Kidney glomerular epithelial cell (primary cell): ENCODE results near the gene MLLT3.
A peak's percentile ranks its signal among the peaks of the same experiment; 100 is the strongest.

Experiments used
- DNase-seq: peaks from one replicate; lab custom pipeline; 2025; lab: John Stamatoyannopoulos, UW

MLLT3 gene

DNA sequence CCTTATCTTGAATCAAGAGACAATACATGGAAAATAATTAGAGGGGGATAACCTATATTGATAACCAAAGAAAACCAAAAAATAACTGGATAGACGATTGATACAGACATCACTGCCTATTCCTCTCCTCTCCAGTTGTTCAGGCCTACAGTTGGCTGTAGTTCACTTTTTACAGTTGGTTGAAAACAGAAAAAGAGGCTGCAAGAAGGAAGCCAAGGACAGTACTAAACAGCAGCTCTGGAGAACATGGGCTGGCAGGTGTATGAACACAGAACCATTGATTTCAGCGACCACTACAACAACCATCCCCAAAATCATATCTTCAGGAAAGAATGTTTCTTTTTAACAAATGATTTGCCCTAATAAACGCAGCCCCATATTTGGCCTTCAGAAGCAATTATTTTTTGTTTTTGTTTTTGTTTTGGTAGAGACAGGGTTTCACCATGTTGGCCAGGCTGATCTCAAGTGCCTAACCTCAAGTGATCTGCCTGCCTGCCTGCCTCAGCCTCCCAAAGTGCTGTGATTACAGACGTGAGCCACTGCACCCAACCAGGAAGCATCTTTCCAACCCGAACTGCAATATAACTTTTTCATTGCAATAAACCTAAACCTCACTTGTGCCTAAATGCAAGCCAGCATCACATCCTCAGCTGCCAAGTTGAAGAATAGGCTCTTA, 64.3 kb downstream of the MLLT3 start:
- no peak for DNase-seq

DNA sequence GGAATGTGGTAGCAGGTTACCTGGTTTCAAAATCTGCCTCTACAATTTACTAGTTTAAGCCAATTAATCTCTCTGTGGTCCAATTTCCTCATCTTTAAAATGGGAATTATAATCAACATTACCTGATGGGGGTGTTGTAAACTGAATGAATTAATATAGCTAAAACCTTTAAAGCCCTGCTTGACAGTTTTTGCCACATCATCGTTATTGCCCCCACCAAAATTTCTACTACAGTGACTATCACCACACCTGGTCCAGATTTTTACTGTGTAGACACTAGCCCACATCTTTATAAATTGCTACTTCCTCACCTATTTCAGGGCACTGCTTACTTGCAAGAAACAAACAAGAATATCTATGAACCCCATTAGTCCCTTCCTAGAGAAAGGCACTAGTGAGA, 65.0 kb downstream of the MLLT3 start:
- no peak for DNase-seq

DNA sequence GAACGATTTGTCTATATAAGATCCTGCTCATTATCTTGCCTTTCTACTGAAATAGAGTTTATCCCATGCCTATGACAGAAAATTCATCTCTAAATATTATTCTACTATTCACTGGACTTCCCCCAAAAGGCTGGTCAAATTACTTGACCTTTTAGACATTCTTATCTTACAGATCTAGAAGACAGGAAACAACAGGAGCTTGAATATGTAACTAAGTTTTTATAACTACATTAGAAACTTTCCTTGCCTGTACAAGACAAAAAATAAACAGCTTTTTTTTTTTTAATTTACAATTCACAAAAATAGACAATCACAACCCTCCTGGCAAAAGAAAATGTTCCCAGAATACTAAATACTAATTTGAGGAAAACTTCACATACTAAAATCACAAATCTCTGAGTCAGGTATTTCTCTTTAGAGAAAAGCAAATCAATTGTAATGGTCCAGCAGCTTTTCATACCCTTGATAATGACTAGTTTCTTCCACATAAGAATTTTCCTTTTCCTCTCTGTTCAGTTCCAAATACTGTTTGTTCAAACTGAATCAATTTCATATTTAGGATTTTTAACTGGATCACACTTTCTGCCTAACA, 68.6 kb downstream of the MLLT3 start:
- DNase-seq = peak; percentile 24

DNA sequence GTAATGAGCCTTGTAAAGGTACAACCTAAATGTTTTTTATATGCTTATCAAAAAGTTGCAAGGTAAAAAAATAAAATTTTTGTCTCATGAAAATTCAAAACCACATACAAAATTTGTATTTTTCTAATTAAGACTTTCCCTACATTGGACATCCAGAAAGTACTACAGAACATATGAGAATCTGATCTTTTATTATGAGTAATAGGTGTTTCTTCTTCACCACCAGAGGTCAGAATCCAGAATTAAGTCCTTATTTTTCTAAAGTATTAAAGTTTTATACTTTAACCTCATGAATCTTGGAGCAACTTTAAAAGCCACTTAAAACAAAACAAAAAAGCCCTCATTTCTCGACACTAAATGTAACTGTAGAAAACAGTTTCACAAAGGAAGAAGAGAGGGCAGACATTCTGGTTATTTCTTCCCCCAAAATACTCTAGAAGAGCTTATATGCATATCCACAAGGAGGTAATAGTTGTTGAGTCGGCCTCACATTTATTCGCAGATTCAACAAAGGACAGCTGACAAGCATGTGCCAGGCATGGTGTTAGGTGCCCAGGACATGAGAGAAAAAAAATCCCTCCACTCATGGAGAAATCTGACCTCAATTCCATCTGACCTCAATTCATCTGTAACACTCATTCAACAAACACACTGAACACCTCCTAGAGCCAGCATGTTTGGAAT, 69.3 kb downstream of the MLLT3 start:
- no peak for DNase-seq

DNA sequence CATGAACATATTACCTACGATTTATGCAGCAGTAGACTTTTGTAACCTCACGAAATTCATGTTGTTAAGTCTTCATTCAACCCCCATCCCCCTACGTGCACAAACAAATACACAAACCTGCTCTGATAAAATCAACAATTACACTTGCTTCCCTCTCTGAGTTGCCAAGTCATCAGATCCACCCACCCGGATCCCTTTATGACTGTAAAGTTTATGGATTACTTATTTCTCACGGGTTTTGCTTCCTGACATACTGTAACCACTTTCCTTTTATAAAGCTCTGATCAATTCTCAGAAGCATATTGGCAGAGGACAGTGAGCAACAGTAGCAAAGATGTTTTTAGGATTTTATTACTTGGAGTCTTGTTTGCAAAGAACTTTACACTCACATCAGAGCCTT, 70.5 kb downstream of the MLLT3 start:
- DNase-seq = peak; percentile 73

DNA sequence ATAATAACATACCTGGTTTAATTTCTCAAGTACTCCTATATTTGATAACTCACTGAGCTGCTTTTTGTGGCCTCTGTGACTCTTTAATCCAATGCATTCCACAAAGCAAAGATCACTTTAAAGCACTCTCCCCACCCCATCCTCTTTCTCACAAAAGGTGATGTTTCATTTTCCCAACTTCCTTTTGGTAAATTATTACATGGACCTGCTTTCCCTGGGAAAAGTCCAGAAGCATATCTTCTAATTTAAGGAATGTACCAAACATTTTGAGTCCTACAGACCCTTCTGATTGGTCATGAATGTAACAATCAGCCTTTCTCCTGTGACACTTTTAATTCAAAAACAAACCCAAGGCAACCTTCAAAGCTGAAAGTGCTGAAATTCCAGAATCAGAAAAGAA, 71.1 kb downstream of the MLLT3 start:
- DNase-seq = peak; percentile 75

DNA sequence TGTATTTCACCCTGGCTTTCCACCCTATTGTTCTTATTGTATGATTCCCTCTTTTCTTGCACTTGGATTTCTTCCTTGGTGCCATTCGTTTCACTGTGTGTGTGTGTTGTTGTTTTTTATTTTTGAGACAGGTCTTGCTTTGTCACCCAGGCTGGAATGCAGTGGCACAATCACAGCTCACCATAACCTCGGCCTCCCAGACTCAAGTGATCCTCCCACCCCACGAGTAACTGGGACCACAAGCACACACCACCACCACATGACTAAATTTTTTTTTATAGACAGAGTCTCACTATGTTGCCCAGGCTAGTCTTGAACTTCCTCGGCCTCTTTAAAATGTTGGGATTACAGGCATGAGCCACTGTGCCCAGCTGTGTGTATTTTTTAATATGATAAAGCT, 72.0 kb downstream of the MLLT3 start:
- no peak for DNase-seq

DNA sequence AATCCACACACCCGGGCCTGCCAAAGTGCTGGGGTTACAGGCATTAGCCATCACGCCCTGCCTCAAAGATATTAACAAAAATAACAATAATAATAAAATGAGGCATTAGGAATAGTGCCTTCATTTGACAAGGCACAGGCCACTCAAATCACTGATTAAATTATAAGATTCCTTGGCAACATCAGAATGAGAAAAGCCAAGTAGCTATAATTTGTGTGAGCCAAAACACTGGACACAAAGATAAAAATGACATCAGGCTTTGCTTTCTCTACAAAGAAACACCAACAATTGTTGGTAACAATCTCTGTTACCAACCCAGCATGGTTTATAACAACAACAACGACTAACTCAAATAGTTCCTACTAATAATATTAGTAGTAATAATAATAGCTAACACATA, 73.2 kb downstream of the MLLT3 start:
- DNase-seq = no peak

DNA sequence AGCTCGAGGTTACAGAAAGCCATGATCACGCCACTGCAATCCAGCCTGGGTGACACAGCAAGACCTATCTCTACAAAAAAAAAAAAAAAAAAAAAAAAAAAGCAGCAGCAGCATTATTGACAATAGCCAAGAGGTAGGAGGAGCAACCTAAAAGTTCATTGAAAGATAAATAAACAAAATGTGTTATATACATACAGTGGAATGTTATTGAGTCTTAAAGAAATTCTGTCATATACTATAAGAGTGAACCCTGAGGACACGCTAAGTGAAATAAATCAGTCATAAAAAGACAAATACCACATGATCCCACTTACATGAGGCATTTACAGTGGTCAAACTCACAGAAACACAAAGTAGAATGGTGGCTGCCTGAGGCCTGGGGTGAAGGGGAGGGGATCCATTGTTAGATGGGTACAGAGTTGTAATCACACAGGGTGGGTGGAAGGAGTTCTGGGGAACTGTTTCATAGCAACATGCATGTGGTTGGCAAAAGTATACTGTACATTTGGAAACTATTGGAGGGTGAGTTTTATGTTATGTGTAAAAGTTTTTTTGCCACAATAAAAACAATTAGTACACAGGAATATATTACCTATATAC, 77.2 kb downstream of the MLLT3 start:
- no peak for DNase-seq

DNA sequence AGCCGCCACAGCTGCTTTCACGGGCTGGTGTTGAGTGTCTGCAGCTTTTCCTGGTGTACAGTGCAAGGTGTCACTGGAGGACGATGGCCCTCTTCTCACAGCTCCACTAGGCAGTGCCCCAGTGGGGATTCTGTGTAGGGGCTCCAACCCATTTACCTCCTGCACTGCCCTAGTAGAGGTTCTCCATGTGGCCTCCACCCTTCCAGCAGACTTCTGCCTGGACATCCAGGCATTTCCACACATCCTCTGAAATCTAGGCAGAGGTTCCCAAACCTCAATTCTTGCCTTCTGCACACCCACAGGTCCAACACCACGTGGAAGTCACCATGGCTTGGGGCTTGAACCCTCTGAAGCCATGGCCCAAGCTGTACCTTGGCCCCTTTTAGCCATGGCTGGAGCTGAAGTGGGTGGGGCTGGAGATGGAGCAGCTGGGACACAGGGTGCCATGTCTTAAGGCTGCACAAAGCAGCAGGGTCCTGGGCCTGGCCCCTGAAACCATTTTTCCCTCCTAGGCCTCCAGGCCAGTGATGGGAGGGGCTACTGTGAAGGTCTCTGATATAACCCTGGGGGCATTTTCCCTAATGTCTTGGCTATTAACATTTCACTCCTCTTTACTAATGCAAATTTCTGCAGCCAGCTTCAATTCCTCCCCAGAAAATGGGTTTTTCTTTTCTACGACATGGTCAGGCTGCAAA, 82.0 kb downstream of the MLLT3 start:
- no peak for DNase-seq

DNA sequence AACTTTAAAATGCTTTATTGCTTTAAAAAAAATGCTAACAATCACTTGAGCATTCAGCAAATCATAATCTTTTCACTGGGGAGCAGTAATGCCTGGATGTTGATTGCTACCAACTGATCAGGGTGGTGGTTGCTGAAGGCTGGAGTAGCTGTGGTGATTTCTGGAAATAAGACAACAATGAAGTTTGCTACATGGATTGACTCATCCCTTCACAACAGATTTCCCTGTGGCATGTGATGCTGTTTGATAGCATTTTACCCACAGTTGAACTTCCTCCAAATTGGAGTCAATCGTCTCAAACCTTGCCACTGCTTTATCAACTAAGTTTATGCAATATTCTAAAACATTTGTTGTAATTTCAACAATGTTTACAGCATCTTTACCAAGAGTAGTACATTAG, 83.3 kb downstream of the MLLT3 start:
- DNase-seq = peak; percentile 24

DNA sequence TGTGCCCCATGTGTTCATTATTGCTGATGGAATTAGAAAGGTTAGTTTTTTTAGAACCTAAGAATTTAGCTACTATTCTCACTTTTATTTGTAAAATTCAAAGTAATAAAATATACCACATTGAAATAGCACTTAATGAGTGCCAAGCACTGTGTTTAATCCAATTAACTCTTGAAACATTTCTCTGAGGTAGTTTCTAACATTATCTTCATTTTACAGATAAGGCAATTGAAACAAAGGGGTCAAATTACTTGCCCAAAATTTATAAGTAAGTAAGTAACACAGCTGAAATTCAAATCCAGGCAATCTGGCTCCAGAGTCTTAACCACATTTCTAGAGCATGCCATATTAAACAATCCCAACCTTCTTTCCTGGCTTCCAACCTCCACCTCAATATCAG, 84.2 kb downstream of the MLLT3 start:
- DNase-seq = no peak

DNA sequence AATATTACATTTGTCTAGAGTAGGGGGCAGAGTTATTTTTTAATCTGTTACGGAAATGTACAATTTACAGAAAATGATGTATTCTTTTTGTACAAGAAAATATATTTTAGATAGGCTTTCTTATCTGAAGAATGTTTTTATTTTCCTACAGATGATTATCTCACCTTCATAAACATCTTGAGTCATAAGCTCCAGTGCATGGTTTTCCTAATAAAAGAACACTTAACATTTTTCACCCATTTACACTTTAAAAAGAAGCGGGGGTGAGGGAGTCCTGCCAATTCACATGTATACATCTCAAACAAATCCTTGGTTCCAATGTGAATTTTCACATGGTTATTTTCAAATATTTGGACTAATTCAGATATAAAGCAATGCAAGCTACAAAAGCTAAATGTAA, 85.0 kb downstream of the MLLT3 start:
- DNase-seq = no peak

DNA sequence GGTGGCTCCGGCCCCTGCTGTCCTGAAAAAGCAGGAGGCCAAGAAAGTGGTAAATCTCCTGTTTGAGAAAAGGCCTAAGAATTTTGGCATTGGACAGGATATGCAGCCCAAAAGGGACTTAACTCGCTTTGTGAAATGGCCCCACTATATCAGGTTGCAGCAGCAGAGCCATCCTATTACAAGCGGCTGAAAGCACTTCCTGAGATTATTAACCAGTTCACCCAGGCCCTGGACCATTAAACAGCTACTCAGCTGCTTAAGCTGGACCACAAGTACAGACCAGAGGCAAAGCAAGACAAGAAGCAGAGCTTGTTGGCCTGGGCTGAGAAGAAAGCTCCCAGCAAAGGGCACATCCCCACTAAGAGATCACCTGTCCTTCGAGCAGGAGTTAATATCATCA, 89.7 kb downstream of the MLLT3 start:
- DNase-seq = no peak

DNA sequence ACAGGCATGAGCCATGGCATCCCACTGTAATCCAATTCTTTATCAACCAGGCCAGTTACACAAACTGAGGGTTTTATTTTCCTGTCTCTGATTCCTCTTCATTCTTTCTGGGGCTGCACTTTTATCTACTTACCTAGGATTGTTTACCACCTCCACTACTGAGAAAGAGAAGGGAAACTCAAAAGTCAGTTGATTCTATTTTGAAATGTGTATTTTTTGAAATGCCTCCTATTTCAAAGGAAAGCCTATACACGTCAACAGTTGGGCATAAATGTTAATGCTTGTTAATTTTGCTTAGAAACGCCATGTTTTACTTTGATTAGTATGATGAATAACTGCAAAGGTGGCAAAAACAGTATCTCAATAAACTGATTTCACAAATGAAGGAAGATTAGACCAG, 92.5 kb downstream of the MLLT3 start:
- DNase-seq = no peak

DNA sequence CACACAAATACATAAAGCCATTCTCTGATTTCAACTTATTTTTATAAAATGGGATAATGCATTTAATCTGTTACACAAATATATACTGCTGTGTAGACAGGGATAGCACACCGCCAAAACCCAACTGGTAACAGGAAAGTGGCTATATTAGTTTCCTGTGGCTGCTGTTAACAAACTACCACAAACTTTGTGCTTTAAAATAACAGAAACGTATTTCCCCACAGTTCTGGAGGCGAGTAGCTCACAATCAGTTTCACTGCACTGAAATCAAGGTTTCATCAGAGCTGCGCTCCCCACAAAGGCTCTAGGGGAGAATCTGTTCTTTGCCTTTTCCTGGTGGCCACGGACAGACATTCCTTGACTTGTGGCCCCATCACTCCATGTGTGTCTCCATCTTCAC, 94.0 kb downstream of the MLLT3 start:
- DNase-seq = no peak

DNA sequence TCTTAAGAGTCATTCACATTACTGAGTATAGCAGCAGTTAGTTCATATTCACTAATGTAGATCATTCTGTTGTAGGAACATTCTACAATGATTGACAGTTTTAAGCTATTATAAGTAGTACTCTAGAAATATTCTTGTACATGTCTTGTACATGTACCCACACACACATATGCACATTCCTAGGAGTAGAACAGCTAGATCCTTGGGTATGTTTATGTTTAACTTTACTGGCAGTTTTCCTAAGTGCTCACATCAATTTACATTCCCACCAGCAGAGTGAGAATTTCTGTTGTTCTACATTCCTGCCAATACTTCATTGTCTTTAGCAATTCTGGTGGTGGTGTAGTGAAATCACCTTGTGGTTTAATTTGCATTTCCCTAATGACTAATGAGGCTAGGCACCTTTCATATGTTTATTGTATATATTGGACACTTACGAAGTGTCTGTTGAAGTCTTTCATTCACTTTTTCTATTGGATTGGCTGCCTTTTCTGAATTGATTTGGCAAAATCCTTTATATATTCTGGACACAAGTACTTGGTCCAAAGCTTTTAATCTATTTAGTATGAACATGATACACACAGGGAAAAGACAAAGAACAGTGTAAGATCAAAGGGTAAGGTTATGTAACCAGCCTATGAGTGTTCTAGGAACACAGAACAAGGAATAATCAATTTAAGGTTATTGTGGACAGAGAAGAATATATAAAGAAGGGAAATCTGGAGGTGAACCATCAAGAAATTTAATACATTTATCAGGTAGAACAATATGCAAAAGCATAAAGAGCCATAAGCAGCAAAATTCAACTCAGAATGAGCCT, 95.6 kb downstream of the MLLT3 start:
- DNase-seq = peak; percentile 65

DNA sequence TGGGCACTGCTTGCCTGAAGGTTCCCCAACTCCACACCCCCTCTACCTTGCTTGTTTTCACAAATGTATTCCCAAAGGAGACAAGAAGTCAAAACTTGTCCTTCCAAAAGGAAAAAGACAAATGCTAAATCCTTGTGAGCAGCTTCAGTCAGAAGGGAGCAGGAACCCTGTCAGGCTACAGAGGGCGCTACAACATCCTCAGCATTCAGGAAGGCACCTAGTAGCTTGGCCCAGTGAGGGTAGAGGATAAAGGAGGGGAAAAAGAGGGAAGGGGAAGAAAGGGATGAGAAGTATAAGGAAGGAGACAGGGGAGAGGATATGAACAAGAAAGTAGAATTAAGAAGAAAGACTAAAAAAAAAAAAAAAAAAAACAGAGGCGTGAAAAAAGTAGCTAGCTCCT, 97.5 kb downstream of the MLLT3 start:
- DNase-seq = no peak

DNA sequence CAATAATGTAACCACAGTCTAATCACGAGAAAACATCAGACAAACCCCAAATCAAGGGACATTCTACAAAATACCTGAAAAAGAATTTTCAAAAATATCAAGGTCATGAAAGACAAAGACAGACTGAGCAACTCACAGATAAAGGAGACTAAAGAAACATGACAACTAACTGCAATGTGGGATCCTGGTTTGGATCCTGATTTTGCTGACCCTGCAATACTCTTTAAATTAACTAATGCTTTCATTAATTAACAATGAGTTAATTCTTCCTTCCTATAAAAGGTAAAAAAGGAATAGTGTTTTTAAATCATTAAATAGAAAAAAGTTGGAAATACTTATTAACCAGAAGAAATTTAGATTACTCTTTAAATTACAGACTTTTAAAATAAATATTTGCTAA, 103.6 kb downstream of the MLLT3 start:
- no peak for DNase-seq

DNA sequence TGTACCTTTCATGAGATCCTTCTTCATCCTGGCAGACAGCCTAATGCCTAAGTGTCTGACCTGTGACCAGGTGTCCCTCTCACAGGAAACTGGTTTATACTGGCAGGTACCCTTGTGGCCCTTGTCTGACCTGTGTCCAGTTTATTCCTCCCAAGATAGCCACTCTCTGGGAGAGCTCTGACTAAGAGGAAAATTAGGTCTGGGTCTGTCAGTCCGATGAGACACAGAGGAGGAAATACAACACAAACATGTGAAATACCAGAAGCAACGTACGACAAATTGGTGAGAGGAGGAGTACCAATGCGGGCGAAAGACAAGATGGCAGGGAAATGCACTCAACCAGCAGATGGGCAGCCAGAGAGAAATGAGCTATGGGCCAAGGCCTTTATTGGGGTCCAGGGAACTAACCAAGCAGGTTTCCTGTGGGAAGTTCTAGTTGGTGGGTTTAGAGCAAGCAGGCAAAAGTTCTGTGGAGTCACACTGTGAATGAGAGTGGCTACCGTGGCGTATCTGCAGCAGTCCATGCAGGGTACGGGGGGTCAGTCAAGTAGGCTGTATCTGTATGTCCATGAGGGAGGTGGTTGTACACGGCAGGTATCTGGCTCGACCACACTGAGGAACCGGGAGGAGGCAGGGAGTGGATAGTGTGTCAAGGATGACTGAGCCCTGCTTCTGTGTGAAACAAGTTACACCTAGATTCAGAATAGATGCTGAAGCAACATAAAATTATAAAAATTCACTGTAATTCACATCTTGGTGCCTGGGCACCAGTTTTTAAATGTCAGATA, 109.0 kb downstream of the MLLT3 start:
- no peak for DNase-seq

DNA sequence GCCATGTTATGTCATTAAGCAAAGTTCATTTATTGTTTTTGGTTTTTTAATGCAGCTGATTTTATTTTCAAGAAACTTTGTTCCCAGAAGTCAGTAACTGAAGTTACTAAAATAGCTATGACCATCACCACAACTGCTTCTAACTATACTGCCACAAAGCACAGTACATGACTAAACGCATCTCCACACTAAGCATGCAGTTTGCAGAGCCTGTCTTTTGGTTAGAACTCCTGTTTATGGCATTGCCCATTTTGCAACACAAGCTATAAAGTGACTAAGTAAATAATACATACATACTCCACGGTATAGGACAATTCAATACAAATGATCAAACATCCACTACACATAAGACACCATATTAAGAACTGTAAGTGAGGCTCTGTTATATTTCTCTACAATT, 109.7 kb downstream of the MLLT3 start:
- no peak for DNase-seq
